SIG-M5 treated with dmso at 0.1 percent for 504 hours (cell line): ENCODE data around the gene OR6C70.

Experiments used
- DNase-seq: peaks from one replicate; lab custom pipeline; 2025; ENCODE audit not compliant: unreplicated experiment; lab: John Stamatoyannopoulos, UW

The OR6C70 gene

GRCh38 chr12:55420307-55420962 lies 49.5 kb downstream of the OR6C70 start:
- no peak for DNase-seq
